AG08395 (cell line): ENCODE results near the gene NKIRAS1.
A peak's percentile ranks its signal among the peaks of the same experiment; 100 is the strongest.
"Not testable (repeated sequence)": the region's sequence is repeated elsewhere in the genome, so short reads cannot be mapped to it uniquely, and the experiment has no call there.

ENCODE experiments used
- DNase-seq: peaks from one replicate; pipeline ENCODE4 v3.0.0; 2012; ENCODE audit warnings: mixed read lengths, low spot score

NKIRAS1 gene

DNA sequence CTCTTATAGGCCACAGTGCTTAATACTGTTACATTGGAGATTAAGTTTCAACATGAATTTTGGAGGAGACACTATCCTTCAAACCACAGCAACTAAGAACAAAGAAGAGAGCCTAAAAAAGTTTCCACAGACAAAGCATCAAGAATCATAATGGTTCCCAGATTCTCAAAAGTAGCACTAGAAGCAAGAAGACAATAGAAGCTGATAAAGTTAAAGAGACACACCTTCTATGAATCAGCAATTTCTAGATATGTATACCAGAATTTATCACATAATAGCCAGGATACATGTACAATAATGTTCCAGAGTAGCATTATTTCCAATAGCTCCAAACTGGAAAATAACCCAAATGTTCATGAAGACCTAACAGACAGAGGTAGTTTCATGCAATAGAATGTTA lies 12.2 kb downstream of the NKIRAS1 start:
- DNase-seq = no peak

DNA sequence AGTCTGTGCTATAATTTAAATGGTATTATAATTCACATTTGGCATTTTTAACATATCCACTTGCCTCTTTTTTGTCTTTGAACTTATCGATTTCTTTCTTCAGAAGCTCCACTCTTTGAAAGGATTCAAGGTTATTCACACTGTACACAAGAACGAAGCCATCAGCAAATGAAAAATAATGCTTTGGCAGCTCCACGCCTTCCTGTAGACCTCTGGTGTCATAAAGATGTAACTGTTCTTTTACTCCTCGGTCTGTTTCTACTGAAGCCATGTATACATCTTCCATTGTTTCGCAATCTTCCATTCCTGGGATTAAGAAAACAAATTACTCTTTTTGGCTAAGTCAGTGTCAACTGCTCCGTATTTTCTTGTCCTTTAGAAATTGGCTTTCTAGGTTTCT lies 16.0 kb downstream of the NKIRAS1 start:
- DNase-seq = peak; percentile 8

DNA sequence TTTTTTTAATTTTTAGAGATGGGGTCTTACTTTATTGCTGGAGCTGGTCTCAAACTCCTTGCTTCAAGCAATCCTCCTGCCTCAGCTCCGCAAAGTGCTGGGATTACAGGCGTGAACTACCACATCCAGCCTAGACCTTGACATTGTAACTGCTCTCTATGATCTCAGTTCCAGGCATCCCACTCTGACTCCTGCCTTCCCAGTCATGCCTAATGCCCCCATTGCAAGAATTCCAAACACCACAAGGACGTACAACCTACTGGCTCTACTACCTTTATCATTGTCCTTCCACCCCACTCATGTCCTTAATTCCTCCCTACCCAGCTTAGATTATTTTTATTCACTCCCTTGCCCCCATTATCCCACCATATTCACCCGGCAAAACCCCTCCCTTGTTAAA lies 21.6 kb downstream of the NKIRAS1 start:
- DNase-seq = no peak

DNA sequence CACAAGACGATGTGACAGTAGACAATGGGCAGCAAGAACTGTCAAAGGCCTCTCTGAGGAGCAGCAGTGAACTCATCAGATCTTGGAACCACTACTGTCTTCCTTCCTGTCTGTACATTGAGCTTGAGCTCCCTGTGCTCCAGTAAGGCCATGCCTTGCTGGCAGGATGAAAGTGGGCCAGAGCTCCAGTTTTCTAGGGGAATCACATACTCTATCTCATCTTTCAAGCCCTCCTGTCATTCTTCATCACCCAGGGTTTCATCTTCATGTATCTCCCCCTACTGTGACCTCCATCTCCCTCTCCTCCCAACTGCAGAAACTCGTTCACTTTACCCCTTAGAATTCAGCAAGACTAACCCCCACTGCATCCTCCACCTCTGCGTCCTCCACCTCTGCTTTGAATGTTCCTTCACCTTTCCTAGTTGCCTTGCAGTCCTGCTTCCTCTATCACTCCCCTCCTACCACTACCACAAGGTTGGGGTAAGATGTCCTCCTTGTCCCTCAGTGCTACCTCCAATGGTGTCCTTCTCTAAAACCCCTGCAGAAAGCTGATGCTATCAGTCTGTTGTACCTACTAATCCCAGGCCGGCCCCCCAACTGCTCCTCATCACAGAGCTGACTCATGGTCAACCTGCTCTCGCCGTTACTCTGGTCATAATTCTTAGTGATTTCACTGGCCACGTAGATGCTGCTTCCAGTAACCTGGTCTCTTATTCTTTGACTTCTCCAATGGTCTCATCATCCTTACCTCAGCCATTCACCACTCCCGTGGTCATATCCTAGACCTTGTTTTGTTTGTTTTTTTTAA lies 22.3 kb downstream of the NKIRAS1 start:
- DNase-seq = no peak

DNA sequence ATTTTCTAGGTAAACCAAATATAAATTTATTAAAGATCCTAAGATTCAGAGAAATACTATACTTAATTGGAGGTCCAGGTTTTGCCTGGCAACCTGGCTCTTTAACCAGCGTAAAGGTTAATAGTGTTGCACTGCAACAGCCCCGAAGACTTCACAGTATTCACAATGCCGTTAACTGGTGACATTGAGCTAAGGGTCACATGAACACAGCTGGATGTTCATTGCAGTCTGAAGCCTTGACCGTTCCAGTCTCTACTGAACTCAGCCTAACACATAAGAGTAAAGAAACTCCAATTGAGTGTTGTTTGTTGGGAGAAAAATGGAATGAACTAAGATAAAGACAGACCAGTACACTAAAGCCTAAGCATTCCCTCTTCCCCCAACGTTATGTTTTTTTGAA lies 26.8 kb downstream of the NKIRAS1 start:
- no peak for DNase-seq

DNA sequence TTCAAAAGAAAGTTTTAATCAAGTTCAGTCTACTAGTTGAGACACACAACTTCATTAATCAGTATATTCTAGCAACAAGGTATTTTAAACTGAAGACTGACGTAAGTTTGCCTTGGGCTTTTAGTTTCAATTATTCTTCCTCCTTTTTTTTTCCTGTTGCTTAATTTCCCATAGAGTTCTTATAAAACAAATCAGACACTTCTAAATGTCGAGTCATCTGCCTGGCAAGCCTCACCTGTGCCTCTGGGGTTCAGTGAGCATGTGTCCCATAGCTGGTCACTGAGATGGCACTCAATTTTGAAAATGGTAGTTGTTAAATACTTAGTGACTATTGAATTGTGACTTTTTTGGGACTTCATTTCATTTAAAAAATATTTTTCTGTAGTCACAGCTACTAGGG lies 27.4 kb downstream of the NKIRAS1 start:
- DNase-seq = no peak

DNA sequence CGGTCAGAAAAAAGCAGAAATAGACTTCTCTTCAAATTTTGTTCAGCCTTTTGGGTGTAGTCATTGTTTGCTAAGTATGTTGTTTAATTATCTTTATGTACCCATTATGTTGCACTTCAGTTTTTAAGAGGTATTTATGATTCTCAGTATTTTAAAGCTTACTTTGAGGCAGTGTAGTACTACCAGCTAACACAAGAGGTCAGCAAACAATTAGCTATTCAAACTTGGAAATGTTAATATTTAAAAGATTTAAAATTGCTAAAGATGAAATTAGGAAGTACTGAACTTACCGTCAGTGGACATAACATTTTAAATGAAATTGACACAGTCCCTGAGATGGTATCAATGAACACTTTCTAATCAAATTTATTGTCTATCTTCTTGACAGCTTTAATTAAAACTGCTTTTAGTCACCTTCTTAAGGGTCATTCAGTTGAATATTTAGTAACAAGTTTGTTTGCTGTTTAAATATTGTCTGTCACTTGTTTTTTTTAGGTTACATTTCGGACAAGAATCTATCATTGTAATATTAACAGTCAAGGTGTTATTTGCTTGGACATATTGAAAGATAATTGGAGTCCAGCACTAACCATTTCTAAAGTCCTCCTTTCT lies 28.1 kb downstream of the NKIRAS1 start:
- peak; percentile 35 for DNase-seq

DNA sequence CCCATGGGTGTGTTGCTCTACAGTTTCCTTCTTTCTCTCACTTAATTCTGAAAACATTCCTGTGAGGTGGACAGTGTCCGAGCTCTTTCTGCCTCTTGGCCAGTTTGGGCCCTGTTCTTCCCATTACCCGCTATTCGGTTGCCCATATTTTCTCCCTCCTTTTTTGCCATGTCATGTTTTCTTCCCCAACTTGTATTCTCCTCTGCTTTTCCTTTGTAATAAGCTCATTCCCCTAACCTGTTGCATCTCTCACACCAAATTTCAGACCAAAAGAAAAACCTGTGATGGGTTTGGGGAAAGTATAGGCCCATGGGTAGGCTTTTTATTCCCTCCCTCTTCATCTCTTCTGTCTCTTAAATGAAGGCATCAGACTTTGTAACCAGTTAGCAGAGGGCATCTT lies 30.5 kb downstream of the NKIRAS1 start:
- no peak for DNase-seq

DNA sequence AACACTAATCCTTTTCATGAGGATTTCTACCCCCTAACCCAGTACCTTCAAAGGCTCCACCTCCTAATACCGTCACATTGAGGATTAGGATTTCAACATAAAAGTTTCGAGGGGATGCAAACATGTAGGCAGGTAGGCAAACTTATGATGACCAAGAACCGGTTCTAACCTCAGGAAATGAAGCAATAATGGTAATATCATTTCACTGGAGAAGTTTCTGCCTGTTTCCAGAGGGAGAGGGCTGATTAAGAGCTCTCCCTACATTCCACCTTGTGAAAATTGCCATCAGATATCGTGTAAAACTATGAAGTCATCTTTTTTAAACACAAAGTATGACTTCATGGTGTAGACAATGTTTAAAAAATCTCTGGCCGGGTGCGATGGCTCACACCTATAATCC lies 31.6 kb downstream of the NKIRAS1 start:
- no peak for DNase-seq

DNA sequence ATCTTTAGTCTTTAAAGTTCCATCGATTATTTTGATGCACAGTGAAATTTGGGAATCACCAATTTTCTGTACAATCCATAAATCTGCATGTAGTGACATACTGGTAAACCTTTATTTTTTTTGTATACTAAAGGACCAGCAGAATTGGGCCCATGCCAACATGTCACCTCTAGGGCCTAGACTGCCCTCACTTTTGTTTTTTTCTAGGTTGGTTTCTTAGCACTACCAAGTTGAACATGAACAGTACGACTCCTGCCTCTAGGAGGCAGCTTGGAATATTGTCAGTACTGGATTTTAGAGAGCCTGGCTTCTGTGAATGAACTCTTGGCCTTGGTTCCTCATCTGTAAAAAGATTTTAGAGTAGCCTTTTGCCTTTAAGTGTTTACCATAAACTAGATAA lies 32.3 kb downstream of the NKIRAS1 start:
- no peak for DNase-seq

DNA sequence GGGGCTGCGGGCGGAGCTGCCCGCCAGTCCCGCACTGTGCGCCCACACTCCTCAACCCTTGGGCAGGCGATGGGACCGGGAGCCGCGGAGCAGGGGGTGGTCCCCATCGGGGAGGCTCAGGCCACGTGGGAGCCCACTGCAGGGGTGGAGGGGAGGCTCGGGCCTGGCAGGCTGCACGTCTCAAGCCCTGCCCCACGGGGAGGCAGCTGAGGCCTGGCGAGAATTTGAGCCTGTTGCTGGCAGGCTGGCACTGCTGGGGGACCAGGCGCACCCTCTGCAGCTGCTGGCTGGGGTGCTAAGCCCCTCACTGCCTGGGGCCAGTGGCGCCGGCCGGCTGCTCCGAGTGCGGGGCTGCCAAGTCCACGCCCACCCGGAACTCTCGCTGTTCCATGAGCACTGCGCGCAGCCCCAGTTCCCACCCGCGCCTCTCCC lies 34.3 kb downstream of the NKIRAS1 start:
- no peak for DNase-seq

DNA sequence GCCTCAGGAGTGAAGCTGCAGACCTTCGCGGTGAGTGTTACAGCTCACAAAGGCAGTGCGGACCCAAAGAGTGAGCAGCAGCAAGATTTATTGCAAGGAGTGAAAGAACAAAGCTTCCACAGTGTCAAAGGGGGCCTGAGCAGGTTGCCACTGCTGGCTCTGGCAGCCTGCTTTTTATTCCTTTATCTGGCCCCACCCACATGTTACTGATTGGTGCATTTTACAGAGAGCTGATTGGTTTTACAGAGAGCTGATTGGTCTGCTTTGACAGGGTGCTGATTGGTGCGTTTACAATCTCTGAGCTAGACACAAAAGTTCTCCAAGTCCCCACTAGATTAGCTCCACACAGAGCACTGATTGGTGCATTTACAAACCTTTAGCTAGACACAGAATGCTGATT lies 34.8 kb downstream of the NKIRAS1 start:
- not testable (repeated sequence) for DNase-seq

DNA sequence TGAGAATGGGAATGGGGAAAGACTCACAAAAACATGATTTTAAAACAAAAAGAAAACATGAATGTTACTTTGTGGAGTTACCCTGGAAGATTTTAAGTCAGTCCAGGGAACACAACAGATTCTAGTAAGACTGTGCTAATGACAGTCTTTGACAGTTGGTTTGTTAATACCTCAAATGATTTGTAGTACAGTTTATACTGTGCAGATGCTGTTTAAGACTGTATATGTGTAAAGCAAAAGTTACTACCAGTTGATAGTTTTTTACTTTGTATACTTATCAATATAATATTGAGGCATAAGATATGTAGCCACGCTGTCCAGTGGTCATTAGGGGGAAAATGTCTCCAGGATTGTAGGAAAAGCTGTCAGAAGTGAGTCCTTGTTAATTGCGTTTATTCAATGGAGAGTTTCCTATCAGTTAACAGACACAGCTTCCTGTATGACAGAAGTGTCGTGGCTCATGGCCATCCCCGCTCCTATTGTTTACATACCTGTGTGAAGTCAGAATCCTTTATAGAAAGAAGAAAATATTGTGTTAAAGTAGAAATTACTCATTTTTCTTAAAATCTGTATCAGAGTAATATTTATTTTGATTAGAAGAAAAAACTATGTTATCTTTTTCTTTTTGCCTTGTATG lies 36.0 kb downstream of the NKIRAS1 start:
- DNase-seq = no peak

DNA sequence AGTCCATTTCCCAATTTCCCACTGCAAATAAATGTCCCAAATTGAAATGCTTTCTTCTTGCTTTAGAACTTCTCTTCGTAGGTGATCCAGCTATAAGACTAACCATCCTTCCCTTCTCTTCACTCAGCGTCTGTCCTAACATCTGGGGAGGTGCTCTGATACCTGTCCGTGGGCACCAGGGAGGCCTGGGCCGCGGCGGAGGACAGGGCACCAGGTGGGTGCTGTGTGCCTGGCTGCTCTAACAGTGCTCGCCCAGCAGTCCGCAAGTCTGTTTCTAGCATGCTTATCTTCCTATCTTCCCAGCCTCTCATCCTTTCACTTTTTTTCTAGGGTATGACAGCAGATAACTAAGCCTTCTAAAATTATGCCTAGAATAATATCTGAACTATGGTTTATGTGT lies 37.3 kb downstream of the NKIRAS1 start:
- DNase-seq = no peak

DNA sequence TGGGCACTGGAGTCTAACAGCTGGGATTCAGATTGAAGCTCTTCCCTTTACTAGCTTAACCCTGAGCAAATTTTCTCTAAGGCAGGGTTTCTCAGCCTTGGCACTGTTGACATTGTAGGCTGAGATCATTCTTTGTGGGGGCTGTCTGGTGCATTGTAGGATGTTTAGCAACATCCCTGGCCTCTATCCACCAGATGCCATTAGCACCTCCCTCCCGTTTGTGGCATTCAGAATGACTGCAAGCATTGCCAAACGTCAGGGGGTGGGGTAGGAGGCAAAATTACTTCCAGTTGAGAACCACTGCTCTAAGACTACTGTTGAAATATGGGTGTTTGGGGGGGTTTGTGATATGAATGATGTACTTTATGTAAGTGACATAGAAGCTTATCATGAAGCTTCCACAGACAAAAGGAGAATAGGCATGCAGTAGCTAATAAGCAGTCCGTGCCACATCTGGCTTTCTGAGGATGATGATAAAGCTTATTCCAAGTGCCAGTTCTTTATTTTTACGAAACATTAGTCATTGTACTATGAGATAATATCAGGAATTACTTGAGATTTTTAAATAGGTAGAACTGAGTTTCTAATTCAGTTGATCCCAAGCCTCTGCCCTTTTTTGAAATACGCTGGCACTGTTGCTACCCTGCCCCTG lies 39.3 kb downstream of the NKIRAS1 start:
- DNase-seq = peak; percentile 86

DNA sequence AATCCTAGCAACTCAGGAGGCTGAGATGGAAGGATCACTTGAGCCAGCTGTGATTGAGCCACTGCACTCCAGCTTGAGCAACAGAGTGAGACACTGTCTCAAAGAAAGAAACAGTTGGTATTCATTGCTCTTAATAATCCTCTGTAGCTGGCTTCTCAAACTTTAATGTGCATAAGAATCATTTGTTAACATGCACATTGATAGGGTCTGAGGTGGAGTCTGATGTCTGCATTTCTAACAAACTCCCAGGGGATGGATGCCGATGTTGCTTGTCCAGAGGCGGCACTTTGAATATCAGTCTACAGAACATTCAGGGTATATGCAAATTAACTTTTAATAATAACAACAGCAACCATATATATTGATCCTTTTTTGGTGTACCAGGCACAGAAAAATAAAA lies 39.9 kb downstream of the NKIRAS1 start:
- DNase-seq = no peak

DNA sequence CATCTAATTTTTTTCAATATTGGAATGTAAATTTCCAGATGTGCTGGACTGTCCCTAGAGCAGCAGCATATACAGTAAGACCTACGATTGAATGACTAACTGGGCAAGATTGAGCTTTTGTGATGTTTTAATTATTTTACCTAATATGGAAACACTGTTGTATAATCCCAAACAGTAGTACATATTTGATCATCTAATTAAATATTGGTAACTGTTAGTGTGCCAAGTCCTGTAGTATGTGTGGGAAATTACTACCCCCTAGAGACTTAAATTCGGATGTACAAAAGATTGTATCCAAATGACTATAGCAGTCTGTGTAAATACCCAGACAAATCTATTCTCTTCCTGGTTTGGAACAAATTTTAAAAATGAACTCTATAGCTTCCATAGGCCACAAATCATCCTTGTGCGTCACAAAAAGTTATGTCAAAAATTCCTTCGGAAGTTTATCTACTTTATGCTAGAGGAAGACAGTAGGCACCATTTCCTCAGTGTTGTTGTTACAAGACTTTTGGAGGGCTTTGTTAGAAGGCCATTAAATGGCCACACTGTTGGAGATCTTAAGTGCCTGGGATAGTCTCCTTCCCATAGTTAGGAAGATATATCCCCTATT lies 41.6 kb downstream of the NKIRAS1 start:
- DNase-seq = no peak

DNA sequence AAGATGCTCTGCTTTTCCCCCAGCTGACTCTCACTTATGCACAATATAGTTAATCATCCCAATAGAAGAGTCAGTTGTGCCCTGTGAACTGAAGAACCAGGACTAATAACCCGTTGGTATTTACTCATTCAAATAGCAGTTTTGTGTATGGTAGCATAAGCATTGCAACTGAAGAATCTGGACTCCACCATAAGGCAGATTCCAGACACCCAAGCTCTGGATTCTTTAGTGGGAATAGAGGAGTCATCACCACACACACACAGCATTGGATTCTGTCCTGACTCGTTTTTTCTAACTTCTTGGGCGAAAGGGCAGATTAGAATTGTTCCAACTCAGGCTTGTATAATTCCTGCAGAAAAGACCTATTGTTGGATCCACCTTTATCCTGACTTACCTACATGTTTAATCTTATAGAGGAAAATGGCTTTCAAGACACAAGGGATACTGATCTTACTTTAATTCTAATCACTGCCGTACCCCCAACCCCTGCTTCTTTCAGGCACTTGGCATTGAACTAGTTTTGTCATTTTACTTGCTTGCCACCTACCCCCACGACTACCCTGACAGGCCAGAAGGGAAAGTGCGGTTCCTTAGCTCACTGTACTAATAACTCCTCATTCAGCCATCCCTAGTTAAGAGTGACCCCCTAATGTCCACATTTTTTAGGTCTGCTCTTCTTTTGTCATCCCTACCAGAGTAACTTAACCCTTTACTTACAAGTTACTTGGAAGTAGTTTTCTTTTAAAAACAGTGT lies 42.3 kb downstream of the NKIRAS1 start:
- peak; percentile 77 for DNase-seq

DNA sequence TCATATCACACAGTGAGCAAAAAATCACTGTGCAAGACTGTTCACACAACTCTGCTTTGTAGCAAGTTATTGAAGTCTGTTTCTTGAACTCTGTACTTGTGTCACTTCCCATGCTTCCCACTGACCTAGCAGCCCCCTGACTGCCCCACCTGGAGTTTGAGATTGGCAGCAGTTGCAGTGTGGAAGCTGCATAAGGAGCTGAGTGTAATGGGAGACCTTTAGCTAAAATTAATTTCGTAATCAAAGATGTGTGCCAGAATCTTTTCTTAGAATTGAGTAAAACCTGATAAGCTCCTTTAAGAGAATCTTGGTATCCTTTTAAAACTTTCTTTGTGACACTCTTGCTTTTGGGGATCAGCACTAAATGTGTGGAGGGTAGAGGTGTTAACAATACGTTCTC lies 42.8 kb downstream of the NKIRAS1 start:
- peak; percentile 31 for DNase-seq

DNA sequence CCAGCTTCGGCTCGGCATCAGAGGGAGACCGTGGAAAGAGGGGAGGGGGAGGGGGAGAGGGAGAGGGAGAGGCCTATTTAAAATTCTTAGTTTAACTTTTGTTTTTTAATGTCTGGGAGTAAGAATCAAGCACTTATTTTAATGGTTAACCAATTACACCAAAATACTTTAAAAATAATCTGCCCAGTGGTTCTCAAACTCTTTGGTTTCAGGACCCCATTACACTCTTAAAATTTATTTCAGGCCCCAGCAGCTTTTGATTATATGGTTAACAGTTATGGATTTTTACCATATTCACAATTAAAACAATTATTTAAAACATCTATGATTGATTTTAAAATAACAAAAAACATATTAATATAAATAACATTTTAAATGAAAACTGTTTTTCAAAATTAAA lies 44.5 kb downstream of the NKIRAS1 start:
- DNase-seq = no peak

DNA sequence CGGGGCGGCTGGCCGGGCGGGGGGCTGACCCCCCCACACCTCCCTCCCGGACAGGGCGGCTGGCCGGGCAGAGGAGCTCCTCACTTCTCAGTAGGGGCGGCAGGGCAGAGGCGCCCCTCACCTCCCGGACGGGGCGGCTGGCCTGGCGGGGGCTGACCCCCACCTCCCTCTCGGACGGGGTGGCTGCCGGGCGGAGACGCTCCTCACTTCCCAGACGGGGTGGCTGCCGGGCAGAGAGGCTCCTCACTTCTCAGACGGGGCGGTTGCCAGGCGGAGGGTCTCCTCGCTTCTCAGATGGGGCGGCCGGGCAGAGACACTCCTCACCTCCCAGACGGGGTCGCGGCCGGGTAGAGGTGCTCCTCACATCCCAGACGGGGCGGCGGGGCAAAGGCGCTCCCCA lies 45.4 kb downstream of the NKIRAS1 start:
- DNase-seq = not testable (repeated sequence)

DNA sequence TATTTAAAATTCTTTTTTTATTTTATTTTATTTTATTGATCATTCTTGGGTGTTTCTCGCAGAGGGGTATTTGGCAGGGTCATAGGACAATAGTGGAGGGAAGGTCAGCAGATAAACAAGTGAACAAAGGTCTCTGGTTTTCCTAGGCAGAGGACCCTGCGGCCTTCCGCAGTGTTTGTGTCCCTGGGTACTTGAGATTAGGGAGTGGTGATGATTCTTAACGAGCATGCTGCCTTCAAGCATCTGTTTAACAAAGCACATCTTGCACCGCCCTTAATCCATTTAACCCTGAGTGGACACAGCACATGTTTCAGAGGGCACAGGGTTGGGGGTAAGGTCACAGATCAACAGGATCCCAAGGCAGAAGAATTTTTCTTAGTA lies 46.1 kb downstream of the NKIRAS1 start:
- DNase-seq = not testable (repeated sequence)
